HCT116 (cell line): ENCODE measurements around the gene ZNF160. TPM values are rescaled to one million over a fixed set of nuclear protein-coding genes. Genes with fewer than 3 reads are reported as not detected.

Experiments
- ATAC-seq: fragments of 200-7000 bp; cut with Tn5 transposase; 2 replicates; pipeline ENCODE4 v1.9.1; 2020; ENCODE audit warnings: mild to moderate bottlenecking, moderate library complexity
- BruUV-seq: library from RNA; stranded (reverse); fragments of 400-500 nt; replicated peaks from 2 replicates; lab custom pipeline; 2021; lab: Mats Ljungman, UMichigan
- CTCF ChIA-PET: fragments of 300-600 bp; sonication (Branson Sonifier 250); formaldehyde crosslinking; loops from one replicate; lab custom pipeline; 2021; ENCODE audit warnings: antibody characterized with exemption; lab: Charles Lee
- POLR2A ChIA-PET: fragments of 300-600, 350-600 bp; sonication (Branson Sonifier 250); formaldehyde crosslinking; loops from one replicate; lab custom pipeline; 2021; ENCODE audit warnings: antibody characterized with exemption; lab: Charles Lee
- RAD21 ChIA-PET, 2 experiments: fragments of 300-600 bp; sonication (Branson Sonifier 250); formaldehyde crosslinking; loops; one replicate each; lab custom pipeline; 2023; ENCODE audit warnings: low total read pairs in 2 of 2; ENCODE audit not compliant: uncharacterized antibody in 2 of 2, unreplicated experiment in 2 of 2, low non-redundant PET in 1 of 2; lab: Charles Lee
- DNase-seq: peaks from one replicate; pipeline ENCODE4 v3.0.0-alpha.2; 2010; ENCODE audit warnings: low read depth, low spot score
- H2AFZ ChIP-seq: fragments of 200-600 bp; shearing (Covaris generic), sonication (generic); 2 replicates; pipeline ENCODE4 v1.6.1; 2017; ENCODE audit warnings: low read depth, mixed run types, mixed read lengths, antibody characterized with exemption, low read length; ENCODE audit not compliant: poor library complexity, severe bottlenecking
- H3K27ac ChIP-seq: 2 replicates; pipeline ENCODE4 v1.5.1; 2012; ENCODE audit warnings: low read depth, low read length
- H3K27me3 ChIP-seq: fragments of 200-600 bp; sonication (generic); 2 replicates; pipeline ENCODE4 v1.6.1; 2016; ENCODE audit warnings: mixed run types, low read length, mixed read lengths; ENCODE audit not compliant: insufficient read depth
- H3K36me3 ChIP-seq, 2 experiments: fragments of 200-500 bp in 1 of 2; fragments of 200-600 bp in 1 of 2; sonication (Bioruptor generic) in 1 of 2; sonication (generic) in 1 of 2; 2 replicates each; pipeline versions ENCODE4 v1.5.1 to v1.6.1; 2014 to 2016; ENCODE audit warnings: low read length in 2 of 2, inconsistent platforms in 1 of 2, mixed read lengths in 1 of 2, mixed run types in 1 of 2; ENCODE audit not compliant: insufficient read depth in 2 of 2, control insufficient read depth in 1 of 2
- H3K4me1 ChIP-seq, 2 experiments: fragments of 200-600 bp in 1 of 2; sonication (generic) in 1 of 2; 2 replicates each; pipeline versions ENCODE4 v1.5.1 to v1.6.1; 2012 to 2017; ENCODE audit warnings: low read length in 2 of 2, inconsistent platforms in 1 of 2, mild to moderate bottlenecking in 1 of 2, mixed read lengths in 1 of 2, mixed run types in 1 of 2, moderate library complexity in 1 of 2; ENCODE audit not compliant: insufficient read depth in 2 of 2, control insufficient read depth in 1 of 2
- H3K4me2 ChIP-seq: fragments of 200-600 bp; sonication (generic); 2 replicates; pipeline ENCODE4 v1.6.1; 2017; ENCODE audit warnings: mixed run types, low read length, mixed read lengths
- H3K4me3 ChIP-seq, 2 experiments: fragments of 200-600 bp in 1 of 2; sonication (generic) in 1 of 2; replicated peaks in 1 of 2; 2 replicates each; pipeline ENCODE4 v1.5.1; 2011 to 2016; ENCODE audit warnings: low read length in 2 of 2, control low read depth in 1 of 2, low read depth in 1 of 2, mild to moderate bottlenecking in 1 of 2, mixed read lengths in 1 of 2, mixed run types in 1 of 2
- H3K79me2 ChIP-seq: fragments of 200-600 bp; sonication (generic); 2 replicates; pipeline ENCODE4 v1.6.1; 2017; ENCODE audit warnings: mild to moderate bottlenecking, mixed run types, low read length, moderate library complexity, mixed read lengths; ENCODE audit not compliant: insufficient read depth
- H3K9ac ChIP-seq: fragments of 200-600 bp; sonication (generic); 2 replicates; pipeline ENCODE4 v1.6.1; 2016; ENCODE audit warnings: low read length, mixed read lengths
- H3K9me2 ChIP-seq: fragments of 200-600 bp; sonication (generic), shearing (Covaris generic); 2 replicates; pipeline ENCODE4 v1.6.1; 2017; ENCODE audit warnings: mixed run types, mild to moderate bottlenecking, moderate library complexity; ENCODE audit not compliant: insufficient read depth
- H3K9me3 ChIP-seq, 2 experiments: fragments of 200-500 bp in 1 of 2; fragments of 200-600 bp in 1 of 2; sonication (Bioruptor generic) in 1 of 2; sonication (generic) in 1 of 2; 2 replicates each; pipeline ENCODE4 v1.6.1; 2014 to 2017; ENCODE audit warnings: low read length in 2 of 2, mixed read lengths in 2 of 2, inconsistent platforms in 1 of 2, low read depth in 1 of 2, mild to moderate bottlenecking in 1 of 2, mixed run types in 1 of 2, moderate library complexity in 1 of 2; ENCODE audit not compliant: control insufficient read depth in 1 of 2, insufficient read depth in 1 of 2
- H4K20me1 ChIP-seq: fragments of 200-600 bp; sonication (generic), shearing (Covaris generic); 2 replicates; pipeline ENCODE4 v1.6.1; 2017; ENCODE audit warnings: mixed run types, mild to moderate bottlenecking, moderate library complexity; ENCODE audit not compliant: insufficient read depth
- ATF3 ChIP-seq: IDR thresholded peaks from 2 replicates; pipeline ENCODE4 v1.6.1; 2012
- FOSL1 ChIP-seq: IDR thresholded peaks from 2 replicates; pipeline ENCODE4 v1.6.1; 2012; ENCODE audit warnings: low read depth
- RAD21 ChIP-seq: IDR thresholded peaks from 2 replicates; pipeline ENCODE4 v1.6.1; 2012; ENCODE audit warnings: low read depth, mild to moderate bottlenecking
- REST ChIP-seq: IDR thresholded peaks from 2 replicates; pipeline ENCODE4 v1.6.1; 2012; ENCODE audit warnings: low read depth
- SIN3A ChIP-seq: IDR thresholded peaks from 2 replicates; pipeline ENCODE4 v1.6.1; 2012; ENCODE audit warnings: low read depth
- SP1 ChIP-seq: IDR thresholded peaks from 2 replicates; pipeline ENCODE4 v1.6.1; 2012; ENCODE audit warnings: low read depth
- SRF ChIP-seq: IDR thresholded peaks from 2 replicates; pipeline ENCODE4 v1.6.1; 2012; ENCODE audit warnings: low read depth
- YY1 ChIP-seq: IDR thresholded peaks from 2 replicates; pipeline ENCODE4 v1.6.1; 2011; ENCODE audit warnings: low read length, low read depth, moderate library complexity, mild to moderate bottlenecking; ENCODE audit not compliant: insufficient replicate concordance; ENCODE audit errors: extremely low read depth
- ZNF274 ChIP-seq: fragments of 200-500 bp; sonication (Bioruptor generic); IDR thresholded peaks from 2 replicates; pipeline ENCODE4 v1.6.1; 2014; ENCODE audit warnings: mild to moderate bottlenecking, low read depth, low read length, inconsistent platforms
- intact Hi-C: fragments of 100-400 bp; cut with micrococcal nuclease; formaldehyde crosslinking; loops from 2 replicates; pipeline ENCODE4 v1.10.0; 2022
- total RNA-seq: library from RNA; stranded (reverse); gene quantifications from one replicate; pipeline ENCODE4 v1.2.1, GENCODE V29; 2021; ENCODE audit not compliant: unreplicated experiment
- TF ChIP-seq, protein P1 (sequence below): IDR thresholded peaks from 2 replicates; pipeline ENCODE4 v1.6.1; 2011; ENCODE audit warnings: mild to moderate bottlenecking, low read length, moderate library complexity; ENCODE audit not compliant: insufficient replicate concordance; ENCODE audit errors: extremely low read depth

ZNF160 gene
- total RNA-seq, 1 experiment from 2014 or later = 14.9 TPM

GRCh38 chr19:53131727-53132126 lies 28.5 kb upstream of the ZNF160 start:
- Histone ChIP-seq H2AFZ (no peak overlapping the region), H3K4me1 (no peaks in the 10 kb centered on the region), H3K27ac (no peak overlapping the region), H3K4me2 (no peak overlapping the region), H3K36me3 (no peaks in the 10 kb centered on the region), H3K27me3 (no peaks in the 10 kb centered on the region), H3K9me3 (no peaks in the 10 kb centered on the region; a peak in 3 of 4 replicates), H3K4me3 (no peak overlapping the region), H3K9me2 (no peaks in the 10 kb centered on the region), H4K20me1 (no peaks in the 10 kb centered on the region), H3K9ac (no peak overlapping the region), H3K79me2 (no peaks in the 10 kb centered on the region)
- no peak for TF ChIP-seq SRF
- TF ChIP-seq YY1 = no peak
- TF ChIP-seq REST = no peak
- no peak for TF ChIP-seq ATF3
- TF ChIP-seq ZNF274 = no peak
- no peak for TF ChIP-seq SP1
- TF ChIP-seq FOSL1 = no peak
- TF ChIP-seq SIN3A = no peak
- TF ChIP-seq, protein P1, sequence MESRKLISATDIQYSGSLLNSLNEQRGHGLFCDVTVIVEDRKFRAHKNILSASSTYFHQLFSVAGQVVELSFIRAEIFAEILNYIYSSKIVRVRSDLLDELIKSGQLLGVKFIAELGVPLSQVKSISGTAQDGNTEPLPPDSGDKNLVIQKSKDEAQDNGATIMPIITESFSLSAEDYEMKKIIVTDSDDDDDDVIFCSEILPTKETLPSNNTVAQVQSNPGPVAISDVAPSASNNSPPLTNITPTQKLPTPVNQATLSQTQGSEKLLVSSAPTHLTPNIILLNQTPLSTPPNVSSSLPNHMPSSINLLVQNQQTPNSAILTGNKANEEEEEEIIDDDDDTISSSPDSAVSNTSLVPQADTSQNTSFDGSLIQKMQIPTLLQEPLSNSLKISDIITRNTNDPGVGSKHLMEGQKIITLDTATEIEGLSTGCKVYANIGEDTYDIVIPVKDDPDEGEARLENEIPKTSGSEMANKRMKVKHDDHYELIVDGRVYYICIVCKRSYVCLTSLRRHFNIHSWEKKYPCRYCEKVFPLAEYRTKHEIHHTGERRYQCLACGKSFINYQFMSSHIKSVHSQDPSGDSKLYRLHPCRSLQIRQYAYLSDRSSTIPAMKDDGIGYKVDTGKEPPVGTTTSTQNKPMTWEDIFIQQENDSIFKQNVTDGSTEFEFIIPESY = no peak
- TF ChIP-seq RAD21 = no peak
- intact Hi-C loops = loop anchor here (2.0 kb wide), 1 partner anchor 33 kb away; no protein-coding TSS in a partner anchor
- ATAC-seq (no peak), DNase-seq (no peak)
- POLR2A ChIA-PET = no interaction called here
- BruUV-seq = no TSS peak
- RAD21 ChIA-PET = no interaction called here
- CTCF ChIA-PET = no interaction called here
